LHCN-M2 (cell line): ENCODE data around the gene TRMT112. TPM values are rescaled to one million over a fixed set of nuclear protein-coding genes. Genes with fewer than 3 reads are reported as not detected.

ENCODE experiments used
- DNase-seq: peaks from one replicate; pipeline ENCODE4 v3.0.0-alpha.2; 2012; ENCODE audit warnings: low read depth
- polyA plus RNA-seq: library from polyadenylated mRNA; unstranded; fragments of >200 nt; gene quantifications from one replicate; pipeline ENCODE4 v1.2.1, GENCODE V29; 2012; ENCODE audit warnings: missing spikeins
- total RNA-seq: library from RNA; depleted of rRNA; stranded (reverse); fragments of >200 nt; gene quantifications from 2 replicates; pipeline ENCODE4 v1.2.3, GENCODE V29; 2014; rRNA removed

TRMT112 gene
- 261 and 366 TPM in 2 replicates for total RNA-seq
- 391 TPM for polyA plus RNA-seq

GRCh38 chr11:64317325-64317960 is at the start of gene TRMT112:
Gene TRMT112, minus strand, starts transcription at chr11:64317559. Its CDS starts 33 bp downstream, at chr11:64317526.
- DNase-seq, result peak; percentile 94

DNA sequence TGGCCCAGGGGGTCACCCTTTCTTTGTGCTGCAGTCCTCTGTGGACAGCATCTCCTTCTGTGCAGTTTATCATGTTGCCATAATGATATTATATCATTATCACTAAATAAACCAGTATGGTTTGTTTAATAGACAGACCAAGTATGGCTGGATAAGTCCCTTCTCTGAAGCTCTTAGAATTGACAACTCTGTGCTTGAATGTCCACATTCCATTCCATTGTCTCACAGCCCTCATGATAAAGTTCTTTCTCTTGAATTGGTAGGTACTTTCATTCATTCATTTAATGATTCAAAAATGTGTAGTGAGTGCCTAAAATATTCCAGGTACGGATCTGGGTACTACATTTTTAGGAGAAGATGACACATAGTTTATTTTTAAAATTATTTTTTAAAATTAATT is 49.4 kb upstream of the TRMT112 start:
- DNase-seq, result no peak

DNA sequence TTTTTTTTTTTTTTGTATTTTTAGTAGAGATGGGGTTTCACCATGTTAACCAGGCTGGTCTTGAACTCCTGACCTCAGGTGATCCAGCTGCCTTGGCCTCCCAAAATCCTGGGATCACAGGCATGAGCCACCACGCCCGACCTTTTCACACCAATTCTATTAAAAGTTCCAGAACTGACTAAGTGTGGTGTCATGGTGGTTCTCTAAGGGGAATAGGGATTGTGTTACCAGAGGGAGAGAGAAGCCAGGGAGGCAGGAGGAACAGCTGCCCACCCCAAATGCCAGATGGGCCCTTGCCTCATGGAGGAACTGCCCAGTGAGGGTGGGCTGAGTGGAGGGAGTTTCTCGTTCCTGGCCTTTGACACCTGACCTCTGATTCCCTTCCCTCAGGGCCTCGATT is 47.6 kb upstream of the TRMT112 start:
- DNase-seq, result peak; percentile 67

DNA sequence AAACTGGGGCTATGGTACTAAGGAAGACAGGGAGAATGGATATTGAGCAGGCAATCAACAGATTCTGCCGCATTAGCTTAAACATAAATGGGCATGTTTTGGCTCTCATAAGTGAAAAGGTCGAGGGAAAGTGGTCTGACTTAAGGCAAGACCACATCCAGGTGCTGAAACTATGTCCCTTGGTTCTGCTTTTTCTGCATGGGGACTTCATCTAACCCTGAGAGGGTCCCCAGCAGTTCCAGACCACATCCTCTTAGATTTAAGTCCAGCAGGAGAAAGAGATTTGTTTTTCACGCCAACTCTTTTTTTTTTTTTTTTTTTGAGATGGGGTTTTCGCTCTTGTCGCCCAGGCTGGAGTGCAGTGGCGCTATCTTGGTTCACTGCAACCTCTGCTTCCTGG is 47.1 kb upstream of the TRMT112 start:
- no peak for DNase-seq

- DNase-seq, result no peak
These were observed 45.0 kb upstream of the TRMT112 start for GRCh38 chr11:64362339-64362738.

DNA sequence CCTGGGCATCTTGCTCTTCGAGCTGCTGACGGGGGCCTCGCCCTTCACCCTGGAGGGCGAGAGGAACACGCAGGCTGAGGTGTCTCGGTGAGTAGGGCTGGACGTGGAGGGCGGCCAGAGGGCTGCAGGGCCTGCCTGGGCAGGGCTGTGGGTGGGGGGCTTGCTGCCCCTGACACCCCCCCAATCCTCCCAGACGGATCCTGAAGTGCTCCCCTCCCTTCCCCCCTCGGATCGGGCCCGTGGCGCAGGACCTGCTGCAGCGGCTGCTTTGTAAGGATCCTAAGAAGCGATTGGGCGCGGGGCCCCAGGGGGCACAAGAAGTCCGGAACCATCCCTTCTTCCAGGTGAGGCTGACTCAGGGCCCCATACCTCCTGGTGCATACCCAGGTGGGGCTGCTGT is 44.3 kb upstream of the TRMT112 start:
- no peak for DNase-seq

DNA sequence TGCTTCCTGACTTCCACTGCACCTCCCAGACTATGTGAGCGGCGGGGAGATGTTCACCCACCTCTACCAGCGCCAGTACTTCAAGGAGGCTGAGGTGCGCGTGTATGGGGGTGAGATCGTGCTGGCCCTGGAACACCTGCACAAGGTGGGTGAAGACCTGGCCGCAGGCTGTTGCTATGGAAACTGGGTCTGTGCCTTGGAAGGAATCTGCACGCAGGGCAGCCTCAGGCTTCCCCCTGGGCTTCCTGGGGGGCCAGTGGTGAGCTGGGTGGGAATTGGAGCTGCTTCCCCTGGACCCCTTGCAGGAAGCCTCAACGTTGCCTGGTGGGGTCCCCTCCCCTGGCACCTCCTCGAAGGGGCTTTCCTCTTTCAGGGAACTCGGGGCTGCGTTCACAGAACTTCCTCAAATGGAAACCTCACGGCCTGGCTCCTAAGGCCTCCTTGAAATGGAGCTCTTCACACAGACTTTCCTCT is 43.1 kb upstream of the TRMT112 start:
- no peak for DNase-seq

GRCh38 chr11:64359712-64360445 is 42.5 kb upstream of the TRMT112 start:
- DNase-seq, result no peak

DNA sequence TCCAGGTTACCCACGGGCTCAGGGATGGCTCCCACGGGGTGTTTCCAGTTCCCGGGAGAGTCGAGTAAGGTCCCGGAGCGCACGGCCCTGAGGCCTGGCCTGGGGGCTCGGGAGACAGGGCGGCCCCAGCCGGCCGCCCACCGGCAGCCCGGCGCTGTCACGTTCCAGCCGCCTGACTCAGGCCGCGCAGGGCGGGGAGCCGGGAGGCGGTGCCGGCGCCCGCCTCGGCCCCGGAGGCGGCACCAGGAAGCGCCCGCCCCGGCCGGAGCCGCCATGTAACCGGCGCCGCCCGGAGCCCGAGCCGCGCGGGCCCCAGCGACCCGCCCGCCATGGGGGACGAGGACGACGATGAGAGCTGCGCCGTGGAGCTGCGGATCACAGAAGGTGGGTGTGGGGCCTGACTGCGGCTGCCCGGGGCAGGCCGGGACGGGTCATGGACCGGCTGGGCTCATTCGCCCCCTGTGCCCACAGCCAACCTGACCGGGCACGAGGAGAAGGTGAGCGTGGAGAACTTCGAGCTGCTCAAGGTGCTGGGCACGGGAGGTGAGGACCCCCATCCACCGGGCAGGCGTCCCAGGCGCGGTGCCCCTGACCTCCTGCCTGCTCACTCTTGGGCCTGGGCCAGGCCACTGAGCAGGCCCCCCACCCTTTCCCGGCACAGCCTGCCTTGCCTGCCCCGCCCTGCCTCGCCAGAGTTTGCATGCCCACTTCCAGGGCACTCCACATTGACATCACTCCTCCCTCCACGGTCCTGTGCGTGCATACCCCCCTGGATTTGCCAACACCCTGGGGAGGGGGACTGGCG is 41.8 kb upstream of the TRMT112 start, which contains the start of gene RPS6KA4:
Gene RPS6KA4, plus strand, starts transcription at position 256 of the 805 bp plus-strand sequence. Its CDS starts 74 bp downstream, at position 330.
- peak; percentile 48 for DNase-seq

GRCh38 chr11:64358536-64358906 is 41.2 kb upstream of the TRMT112 start:
- no peak for DNase-seq

DNA sequence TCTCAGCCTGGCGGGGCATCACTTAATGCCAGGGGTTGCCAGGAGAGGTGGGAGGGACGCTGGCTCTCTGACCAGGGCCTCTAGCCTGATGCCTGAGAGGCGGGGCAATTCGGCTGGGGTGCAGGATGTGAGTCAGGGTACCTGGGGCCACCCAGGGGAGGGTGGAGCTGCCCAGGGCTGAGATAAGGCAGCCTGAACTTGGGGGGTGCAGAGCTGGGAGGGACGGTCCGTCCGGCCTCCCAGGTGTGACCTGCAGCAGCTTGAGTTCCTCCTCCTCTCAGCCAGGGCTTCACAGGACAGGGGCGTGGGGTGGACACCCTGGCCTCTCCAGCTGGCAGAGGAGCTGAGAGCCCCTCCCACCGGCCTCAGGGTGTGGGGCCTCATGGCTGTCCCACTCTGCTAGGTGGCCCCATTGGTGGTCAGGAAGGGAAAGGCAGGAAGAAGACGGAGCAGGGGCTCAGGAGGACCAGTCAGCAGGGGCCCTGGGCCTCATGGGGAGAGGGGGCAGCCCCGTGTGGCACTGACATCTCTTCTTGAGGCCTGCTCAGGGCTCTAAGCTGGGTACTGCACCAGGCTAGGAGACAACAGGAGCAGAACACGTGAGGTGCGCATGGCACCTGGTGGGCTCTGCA is 40.7 kb upstream of the TRMT112 start:
- DNase-seq, result no peak

GRCh38 chr11:64357446-64357845 is 40.1 kb upstream of the TRMT112 start:
- no peak for DNase-seq

- peak; percentile 38 for DNase-seq
These were observed 39.4 kb upstream of the TRMT112 start for GRCh38 chr11:64356498-64357411.

GRCh38 chr11:64355078-64355940 is 38.0 kb upstream of the TRMT112 start:
- peak; percentile 81 for DNase-seq

DNA sequence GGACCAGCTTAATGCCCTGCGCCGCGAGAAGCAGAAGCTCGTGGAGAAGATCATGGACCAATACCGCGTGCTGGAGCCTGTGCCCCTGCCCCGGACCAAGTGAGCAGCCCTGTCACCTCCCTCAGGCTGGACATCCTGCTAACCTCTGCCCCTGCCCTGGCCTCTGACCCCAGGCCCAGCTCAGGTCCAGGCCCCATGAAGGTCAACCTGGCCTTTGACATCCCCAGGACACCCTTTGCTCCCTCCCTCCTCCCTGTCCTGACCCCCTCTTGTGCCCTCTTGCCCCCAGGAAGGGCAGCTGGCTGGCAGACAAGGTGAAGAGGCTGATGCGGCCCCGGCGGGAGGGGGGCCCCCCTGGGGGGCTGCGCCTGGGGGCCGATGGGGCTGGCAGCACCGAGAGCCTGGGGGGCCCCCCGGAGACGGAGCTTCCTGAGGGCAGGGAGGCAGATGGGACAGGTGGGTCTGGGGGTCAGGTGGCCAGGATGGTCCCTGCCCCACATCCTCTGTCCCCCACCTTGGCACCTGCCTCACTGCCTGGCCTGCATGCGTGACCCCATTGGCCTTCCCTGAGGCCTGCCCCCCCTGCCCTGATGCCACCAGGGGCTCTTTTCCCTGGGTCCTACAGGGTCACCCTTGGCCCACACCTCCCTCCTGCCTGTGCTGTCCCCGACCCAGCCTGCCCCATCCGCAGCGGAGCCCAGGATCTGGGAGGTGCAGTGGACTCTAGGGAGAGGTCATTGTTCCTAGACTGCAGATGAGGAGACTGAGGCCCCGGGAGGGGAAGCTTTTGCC is 36.6 kb upstream of the TRMT112 start:
- DNase-seq, result no peak

DNA sequence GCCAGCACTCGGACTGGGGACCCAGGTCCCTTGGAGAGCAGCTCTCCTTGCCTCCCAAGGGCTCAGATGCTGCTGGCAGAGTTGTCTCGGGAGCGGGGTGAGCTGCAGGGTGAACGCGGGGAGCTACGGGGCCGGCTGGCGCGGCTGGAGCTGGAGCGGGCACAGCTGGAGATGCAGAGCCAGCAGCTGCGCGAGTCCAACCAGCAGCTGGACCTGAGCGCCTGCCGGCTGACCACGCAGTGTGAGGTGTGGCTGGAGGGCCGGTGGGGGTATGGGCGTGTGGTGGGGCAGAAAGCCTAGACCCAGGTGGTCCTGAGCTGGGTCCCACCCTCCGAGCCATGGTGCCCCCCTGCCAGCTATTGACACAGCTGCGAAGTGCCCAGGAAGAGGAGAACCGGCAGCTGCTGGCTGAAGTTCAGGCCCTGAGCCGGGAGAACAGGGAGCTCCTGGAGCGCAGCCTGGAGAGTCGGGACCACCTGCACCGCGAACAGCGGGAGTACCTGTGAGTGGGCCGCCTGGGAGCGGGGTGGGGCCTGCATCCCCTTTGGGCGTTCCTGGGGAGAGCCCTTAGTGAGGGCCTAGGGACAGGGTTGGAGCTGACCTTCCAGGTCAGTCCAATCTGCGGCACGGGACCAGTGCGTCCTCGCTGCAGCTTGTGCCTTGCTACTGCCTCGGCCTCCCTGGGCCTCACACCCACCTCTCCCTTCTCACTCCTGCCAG is 35.8 kb upstream of the TRMT112 start:
- DNase-seq, result peak; percentile 45

DNA sequence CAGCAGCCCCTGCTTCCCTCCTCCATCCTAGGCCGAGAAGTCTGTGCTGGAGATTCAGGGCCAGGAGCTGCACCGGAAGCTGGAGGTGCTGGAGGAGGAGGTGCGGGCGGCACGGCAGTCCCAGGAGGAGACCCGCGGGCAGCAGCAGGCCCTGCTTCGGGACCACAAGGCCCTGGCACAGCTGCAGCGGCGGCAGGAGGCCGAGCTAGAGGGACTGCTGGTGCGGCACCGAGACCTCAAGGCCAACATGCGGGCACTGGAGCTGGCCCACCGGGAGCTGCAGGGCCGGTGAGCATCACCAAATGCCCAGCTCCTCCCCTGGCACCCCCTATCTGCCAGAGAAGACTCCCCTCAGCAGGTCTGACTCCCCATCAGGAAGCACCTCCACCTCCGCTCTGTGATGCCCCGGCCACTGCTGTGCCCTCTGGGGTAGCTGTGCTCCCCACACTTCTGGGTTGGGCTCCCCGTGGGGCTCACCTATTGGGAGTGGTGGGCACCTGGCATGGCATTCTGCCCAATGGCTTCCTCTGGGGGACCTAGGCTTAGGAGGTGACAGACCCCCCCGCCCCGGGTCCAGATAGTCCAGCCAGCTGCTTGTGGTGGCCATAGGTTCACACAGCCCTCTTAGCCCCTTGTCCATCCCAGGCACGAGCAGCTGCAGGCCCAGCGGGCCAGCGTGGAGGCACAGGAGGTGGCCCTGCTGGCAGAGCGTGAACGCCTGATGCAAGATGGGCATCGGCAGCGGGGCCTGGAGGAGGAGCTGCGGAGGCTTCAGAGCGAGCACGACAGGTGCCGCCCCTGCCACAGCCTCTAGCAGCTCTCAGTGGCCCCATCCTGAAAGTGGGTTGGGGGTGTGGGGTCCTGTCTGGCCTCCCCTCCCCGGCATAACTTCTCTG is 35.0 kb upstream of the TRMT112 start:
- peak; percentile 37 for DNase-seq
